ENCODE results near the gene NR1H3.

NR1H3 gene

GRCh38 chr11:47317064-47317828 is 59.5 kb downstream of the NR1H3 start:
- no peak for ATAC-seq (ENCODE audit: low read depth)
- peaks cover 48% of the 10 kb centered on the region for H3K36me3 ChIP-seq (ENCODE audit: low read depth)
- TF ChIP-seq CTCF (IDR thresholded peaks at IDR 0.05; ENCODE audit: poor library complexity, severe bottlenecking) = no peak

GRCh38 chr11:47318166-47318565 is 60.4 kb downstream of the NR1H3 start:
- no peaks in the 10 kb centered on the region for H3K27me3 ChIP-seq (ENCODE audit: insufficient read depth, poor library complexity, severe bottlenecking)
- H3K27ac ChIP-seq (ENCODE audit: poor library complexity, severe bottlenecking) = no peak overlapping the region
- TF ChIP-seq CTCF (IDR thresholded peaks at IDR 0.05; ENCODE audit: poor library complexity, severe bottlenecking) = no peak
- H3K4me3 ChIP-seq (ENCODE audit: severe bottlenecking) = no peak overlapping the region
- ATAC-seq (ENCODE audit: low read depth) = no peak
- DNase-seq (ENCODE audit: low spot score) = no peak
- no peaks in the 10 kb centered on the region for H3K4me1 ChIP-seq (ENCODE audit: insufficient read depth, poor library complexity, severe bottlenecking)
- peaks cover 40% of the 10 kb centered on the region for H3K36me3 ChIP-seq (ENCODE audit: low read depth)
- no peaks in the 10 kb centered on the region for H3K9me3 ChIP-seq (ENCODE audit: severe bottlenecking)

More at GRCh38 chr11:47317064-47317828, 59.5 kb downstream of the NR1H3 start:
- no peaks in the 10 kb centered on the region for H3K27me3 ChIP-seq (ENCODE audit: insufficient read depth, poor library complexity, severe bottlenecking)
- H3K9me3 ChIP-seq (ENCODE audit: severe bottlenecking) = no peaks in the 10 kb centered on the region
- DNase-seq (ENCODE audit: low spot score) = no peak
- H3K27ac ChIP-seq (ENCODE audit: poor library complexity, severe bottlenecking) = no peak overlapping the region
- H3K4me1 ChIP-seq (ENCODE audit: insufficient read depth, poor library complexity, severe bottlenecking) = no peaks in the 10 kb centered on the region
- H3K4me3 ChIP-seq (ENCODE audit: severe bottlenecking) = no peak overlapping the region
